ENCODE data around the gene MPHOSPH9. TPM values are rescaled to one million over a fixed set of nuclear protein-coding genes. Genes with fewer than 3 reads are reported as not detected.

The MPHOSPH9 gene
- total and polyA plus RNA-seq, 2 donors (not counting 1 experiment from before 2014, with no cell fraction given), result 11.8 to 45.1 TPM

GRCh38 chr12:123269395-123269892, 36.5 kb upstream of the MPHOSPH9 start:
- H4K20me1 ChIP-seq (ENCODE audit: control insufficient read depth, insufficient read depth, low read length, poor library complexity, severe bottlenecking), result no peaks in the 10 kb centered on the region
- Mint-ChIP-seq H3K4me3 (peak overlapping the region; percentile 83), H3K9me3 (ENCODE audit: insufficient read depth) (no peaks in the 10 kb centered on the region), H3K27me3 (no peaks in the 10 kb centered on the region), H3K27ac (peak overlapping the region; percentile 33), H3K4me1 (peaks cover 29% of the 10 kb centered on the region)
- H3K4me1 ChIP-seq (ENCODE audit: control insufficient read depth in 2 of 2, insufficient read depth in 2 of 2, low read length in 2 of 2), result peaks cover 31 to 37% of the 10 kb centered on the region in 2 donors
- H3K79me2 ChIP-seq (ENCODE audit: control insufficient read depth, insufficient read depth, low read length), result no peaks in the 10 kb centered on the region
- DNase-seq (peak; percentile 74), ATAC-seq (ENCODE audit: low read depth) (peak; percentile 41)
- H3K27ac ChIP-seq (ENCODE audit: low read length in 2 of 2), result no peak overlapping the region
- H3K36me3 ChIP-seq (replicated peaks in 1 of 2; ENCODE audit: control extremely low read depth in 1 of 2, control insufficient read depth in 1 of 2, extremely low read depth in 1 of 2, insufficient read depth in 2 of 2, low read length in 1 of 2), result no peaks in the 10 kb centered on the region
- 8% methylated on average over 29 of the region's 32 CpGs for WGBS (ENCODE audit: insufficient coverage)
- intact Hi-C loops (cut with micrococcal nuclease), result no loop called here
- ChIA-PET POLR2A (interaction anchor here (1.4 kb wide), 1 partner anchor 37 kb away, joined by 5 read pairs; the partner anchor contains the start of genes MPHOSPH9 and MTRFR), CTCF (interaction anchor here (0.8 to 1.7 kb wide), 4 partner anchors 11 to 322 kb away, joined by 3 to 11 read pairs (median 3); no protein-coding TSS in a partner anchor)
- TF ChIP-seq CTCF (IDR thresholded peaks at IDR 0.05) (peak; percentile 37), EZH2 (IDR thresholded peaks at IDR 0.05; ENCODE audit: borderline replicate concordance, insufficient read depth, low read depth, low read length, poor library complexity, severe bottlenecking) (no peak)
- H3K4me2 ChIP-seq (replicated peaks; ENCODE audit: low read depth, low read length, poor library complexity, severe bottlenecking), result peak overlapping the region; percentile 85
- peak overlapping the region; percentile 34 to 55 (median 52) for H3K4me3 ChIP-seq (ENCODE audit: control extremely low read depth in 1 of 5, extremely low read depth in 1 of 5, insufficient read depth in 1 of 5, low read depth in 2 of 5, low read length in 4 of 5)
- H3K9ac ChIP-seq (ENCODE audit: low read length), result peak overlapping the region; percentile 63
- H3K27me3 ChIP-seq (replicated peaks in 1 of 4; ENCODE audit: control extremely low read depth in 1 of 4, control insufficient read depth in 3 of 4, insufficient read depth in 4 of 4, low read length in 3 of 4), result peaks cover 0 to 6% (median 0%) of the 10 kb centered on the region in 4 experiments
- H3K9me3 ChIP-seq (ENCODE audit: control extremely low read depth in 1 of 3, control insufficient read depth in 2 of 3, insufficient read depth in 1 of 3, low read length in 2 of 3), result no peaks in the 10 kb centered on the region
- H2AFZ ChIP-seq (ENCODE audit: insufficient read depth, low read depth, low read length, poor library complexity, severe bottlenecking), result peak overlapping the region; percentile 69

- intact Hi-C loops (cut with micrococcal nuclease), result no loop called here
- CTCF ChIA-PET, result interaction anchor here (0.6 to 1.7 kb wide), 5 partner anchors 31 to 334 kb away, joined by 3 to 11 read pairs (median 4); partner anchors contain the start of genes MPHOSPH9 and MTRFR
- Histone ChIP-seq H3K79me2 (ENCODE audit: control insufficient read depth, insufficient read depth, low read length) (no peaks in the 10 kb centered on the region), H3K9ac (ENCODE audit: low read length) (peak overlapping the region; percentile 18), H3K4me1 (ENCODE audit: control insufficient read depth in 2 of 2, insufficient read depth in 2 of 2, low read length in 2 of 2) (peaks cover 31 to 37% of the 10 kb centered on the region in 2 donors), H2AFZ (ENCODE audit: insufficient read depth, low read depth, low read length, poor library complexity, severe bottlenecking) (peak overlapping the region; percentile 69), H3K27ac (ENCODE audit: low read length in 2 of 2) (no peak overlapping the region), H4K20me1 (ENCODE audit: control insufficient read depth, insufficient read depth, low read length, poor library complexity, severe bottlenecking) (no peaks in the 10 kb centered on the region), H3K4me2 (replicated peaks; ENCODE audit: low read depth, low read length, poor library complexity, severe bottlenecking) (peak overlapping the region; percentile 85), H3K36me3 (replicated peaks in 1 of 2; ENCODE audit: control extremely low read depth in 1 of 2, control insufficient read depth in 1 of 2, extremely low read depth in 1 of 2, insufficient read depth in 2 of 2, low read length in 1 of 2) (no peaks in the 10 kb centered on the region), H3K27me3 (replicated peaks in 1 of 4; ENCODE audit: control extremely low read depth in 1 of 4, control insufficient read depth in 3 of 4, insufficient read depth in 4 of 4, low read length in 3 of 4) (peaks cover 0 to 6% (median 0%) of the 10 kb centered on the region in 4 experiments), H3K4me3 (ENCODE audit: control extremely low read depth in 1 of 5, extremely low read depth in 1 of 5, insufficient read depth in 1 of 5, low read depth in 2 of 5, low read length in 4 of 5) (peak overlapping the region in 1 of 5 experiments; percentile 55), H3K9me3 (ENCODE audit: control extremely low read depth in 1 of 3, control insufficient read depth in 2 of 3, insufficient read depth in 1 of 3, low read length in 2 of 3) (no peaks in the 10 kb centered on the region)
- H3K9me3 Mint-ChIP-seq (ENCODE audit: insufficient read depth), result no peaks in the 10 kb centered on the region
- ATAC-seq (ENCODE audit: low read depth) (no peak), DNase-seq (peak; percentile 35)
- no peak for TF ChIP-seq CTCF (IDR thresholded peaks at IDR 0.05)
- peak overlapping the region; percentile 83 for H3K4me3 Mint-ChIP-seq
- H3K4me1 Mint-ChIP-seq, result peaks cover 29% of the 10 kb centered on the region
- POLR2A ChIA-PET, result interaction anchor here (0.5 to 0.6 kb wide), 2 partner anchors 190 to 849 kb away, joined by 6 to 10 read pairs; no protein-coding TSS in a partner anchor
- H3K27me3 Mint-ChIP-seq, result no peaks in the 10 kb centered on the region
- no peak overlapping the region for H3K27ac Mint-ChIP-seq
- WGBS (ENCODE audit: insufficient coverage), result 58% methylated on average over 12 of the region's 13 CpGs
Measured at GRCh38 chr12:123268850-123269249, 35.9 kb upstream of the MPHOSPH9 start.
